Hypothalamus (tissue), 51 donors: Measurements from ENCODE around the gene RUNX3.
A peak's percentile ranks its signal among the peaks of the same experiment; 100 is the strongest.
"Not testable (repeated sequence)": the region's sequence is repeated elsewhere in the genome, so short reads cannot be mapped to it uniquely, and the experiment has no call there.

Experiments used
- DNase-seq, 51 donors: peaks; one replicate each; lab custom pipeline; 2025; lab: John Stamatoyannopoulos, UW

Gene RUNX3

DNA sequence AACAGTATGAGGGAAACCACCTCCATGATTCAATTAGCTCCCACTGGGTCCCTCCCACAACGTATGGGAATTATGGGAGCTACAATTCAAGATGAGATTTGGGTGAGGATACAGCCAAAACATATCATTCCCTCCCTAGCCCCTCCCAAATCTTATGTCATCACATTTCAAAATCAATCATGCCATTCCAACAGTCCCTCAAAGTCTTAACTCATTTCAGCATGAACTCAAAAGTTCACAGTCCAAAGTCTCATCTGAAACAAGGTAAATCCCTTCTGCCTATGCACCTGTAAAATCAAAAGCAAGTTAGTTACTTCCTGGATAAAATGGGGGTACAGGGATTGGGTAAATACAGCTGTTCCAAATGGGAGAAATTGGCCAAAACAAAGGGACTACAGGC, 38.7 kb downstream of the RUNX3 start:
- not testable (repeated sequence) for DNase-seq

- DNase-seq, result no peak
These were observed 39.2 kb downstream of the RUNX3 start for GRCh38 chr1:24890887-24891286.

GRCh38 chr1:24888971-24889676, 41.0 kb downstream of the RUNX3 start:
- DNase-seq, result no peak

- DNase-seq, result no peak
These were observed 41.8 kb downstream of the RUNX3 start for GRCh38 chr1:24888061-24888970.

- no peak for DNase-seq
These were observed 43.8 kb downstream of the RUNX3 start for GRCh38 chr1:24886241-24886640.

- no peak for DNase-seq
These were observed 45.3 kb downstream of the RUNX3 start for GRCh38 chr1:24884751-24885150.

- no peak for DNase-seq
These were observed 49.0 kb downstream of the RUNX3 start for GRCh38 chr1:24881034-24881433.

DNA sequence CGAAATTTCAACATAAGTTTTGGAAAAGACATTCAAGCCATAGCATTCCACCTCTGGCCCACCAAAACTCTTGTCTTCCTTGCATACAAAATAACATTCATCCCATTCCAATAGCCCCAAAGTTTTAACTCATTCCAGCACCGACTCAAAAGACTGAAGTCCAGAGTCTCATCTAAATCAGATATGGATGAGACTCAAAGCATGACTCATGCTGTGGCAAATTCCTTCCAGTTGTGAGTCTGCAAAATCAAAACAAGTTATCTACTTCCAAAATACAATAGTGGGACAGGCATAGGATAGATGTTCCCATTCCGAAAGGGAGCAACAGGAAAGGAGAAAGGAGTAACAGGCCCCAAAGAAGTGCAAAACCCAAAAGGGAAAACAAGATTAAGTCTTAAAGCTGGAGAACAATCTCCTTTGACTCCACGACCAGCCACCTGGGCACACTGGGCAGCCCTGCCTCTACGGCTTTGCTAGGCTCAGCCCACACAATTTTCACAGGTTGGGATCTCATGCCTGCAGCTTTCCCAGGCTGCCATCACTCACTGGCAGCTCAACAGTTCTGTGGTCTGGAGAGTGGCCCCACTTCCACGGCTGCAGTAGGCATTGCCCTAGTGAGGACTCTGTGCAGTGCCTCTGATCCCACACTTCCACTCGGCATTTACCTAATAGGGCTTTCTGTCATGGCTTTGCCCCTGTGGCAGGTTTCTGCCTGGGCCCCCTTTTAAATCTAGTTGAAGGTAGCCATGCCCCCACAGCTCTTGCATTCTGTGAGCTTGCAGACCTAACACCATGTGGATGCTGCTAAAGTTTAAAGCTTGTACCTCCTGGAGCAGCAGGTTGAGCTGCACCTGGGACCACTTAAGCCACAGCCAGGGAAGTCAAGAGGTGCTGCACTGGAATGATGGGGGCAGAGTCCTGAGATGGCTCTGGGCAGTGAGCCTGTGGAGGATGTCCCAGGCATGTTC, 51.0 kb downstream of the RUNX3 start:
- no peak for DNase-seq

GRCh38 chr1:24878045-24878444, 52.0 kb downstream of the RUNX3 start:
- no peak for DNase-seq

- DNase-seq, result no peak
These were observed 54.0 kb downstream of the RUNX3 start for GRCh38 chr1:24875991-24876506.

DNA sequence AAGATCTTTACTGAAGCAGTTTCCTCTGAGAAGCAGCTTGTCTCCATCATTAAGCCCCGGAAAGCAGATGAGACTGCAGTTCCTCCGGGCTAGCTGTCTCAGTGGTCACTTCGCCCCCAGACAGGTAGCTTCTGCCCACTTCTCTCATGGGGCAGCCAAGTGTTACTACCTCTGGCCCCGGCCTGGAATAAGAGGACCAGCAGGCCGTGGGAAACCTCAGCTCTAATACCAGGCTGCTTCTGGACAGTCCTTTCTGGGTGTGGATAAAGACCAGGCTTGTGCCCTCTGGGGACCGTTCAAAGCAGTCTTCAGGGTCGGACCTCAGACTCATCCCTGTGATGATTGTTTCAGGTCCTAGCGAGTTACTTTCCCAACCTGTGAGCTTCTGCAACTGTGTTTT, 54.8 kb downstream of the RUNX3 start:
- no peak for DNase-seq

- no peak for DNase-seq
These were observed 55.4 kb downstream of the RUNX3 start for GRCh38 chr1:24874611-24875234.

DNA sequence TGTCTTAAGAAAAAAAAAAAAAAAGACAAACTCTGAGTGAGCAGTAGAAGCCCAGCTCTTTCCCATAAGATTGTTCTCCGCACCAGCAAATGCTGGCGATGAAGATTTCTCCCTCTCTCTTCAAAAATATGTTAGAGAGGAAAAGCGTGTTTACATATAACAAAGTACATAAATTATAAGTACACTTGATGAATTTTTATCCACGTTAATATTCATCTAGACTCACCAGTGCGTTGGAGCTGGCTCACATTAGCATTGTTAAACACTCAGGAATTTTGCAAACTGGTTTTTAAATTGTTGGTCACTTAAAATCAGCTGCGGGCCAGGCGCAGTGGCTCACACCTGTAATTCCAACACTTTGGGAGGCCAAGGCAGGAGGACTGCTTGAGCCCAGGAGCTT, 56.0 kb downstream of the RUNX3 start:
- DNase-seq, result no peak

DNA sequence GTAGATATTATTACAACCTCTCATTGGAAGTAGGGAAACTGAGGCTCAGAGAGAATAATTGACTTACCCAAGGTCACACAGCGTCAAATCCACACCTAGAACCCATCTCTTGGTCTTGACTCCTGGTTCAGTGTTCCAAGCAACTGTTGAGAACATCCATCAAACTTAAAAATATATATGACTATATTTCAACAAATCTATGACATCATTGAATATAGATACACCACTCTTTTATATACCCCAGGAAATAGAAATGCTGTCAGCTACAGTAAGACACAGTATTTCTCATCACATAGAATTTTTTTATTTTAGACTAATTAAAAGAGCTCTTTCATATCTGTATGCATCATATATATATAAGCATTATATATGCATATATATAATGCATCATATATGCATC, 56.9 kb downstream of the RUNX3 start:
- DNase-seq, result no peak

DNA sequence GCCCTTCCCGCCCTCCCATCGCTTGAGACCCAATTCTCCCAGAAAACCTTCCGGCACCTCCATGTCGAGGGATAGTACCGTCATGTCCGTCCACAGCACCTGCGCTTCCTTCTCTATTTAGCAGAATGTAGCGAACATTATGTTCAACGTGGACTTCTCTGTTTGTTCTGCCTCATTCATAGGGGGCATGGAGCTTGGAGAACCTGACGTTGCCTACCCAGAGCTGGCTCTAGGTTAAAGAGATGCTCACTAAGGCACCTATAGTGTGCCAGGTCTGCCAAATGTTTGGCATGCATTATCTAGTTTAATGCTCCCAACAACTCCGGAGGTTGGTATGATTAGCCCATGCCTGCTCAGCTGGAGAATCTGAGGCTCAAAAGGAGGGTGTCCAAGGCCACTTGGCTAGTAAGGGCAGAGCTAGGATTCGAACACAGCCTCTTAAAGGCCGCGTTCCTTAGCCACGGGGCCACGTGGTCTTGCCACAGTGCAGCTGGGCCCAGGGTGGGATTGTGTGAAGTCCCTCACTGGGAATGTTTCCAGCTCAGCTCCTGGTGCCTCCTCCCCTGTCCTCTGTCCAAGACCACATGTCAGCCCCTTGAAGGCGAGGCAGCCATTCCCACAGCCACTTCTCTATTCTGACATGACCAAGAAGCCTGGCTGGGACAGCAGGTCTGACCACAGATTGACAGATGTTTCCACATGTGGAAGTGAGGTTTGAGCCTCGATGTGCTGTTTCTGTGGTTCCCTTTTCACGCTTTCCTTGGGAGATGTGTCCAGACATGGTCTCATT, 57.8 kb downstream of the RUNX3 start:
- DNase-seq, result peak in 24 of 51 donors; percentile 9 to 47 (median 18)

DNA sequence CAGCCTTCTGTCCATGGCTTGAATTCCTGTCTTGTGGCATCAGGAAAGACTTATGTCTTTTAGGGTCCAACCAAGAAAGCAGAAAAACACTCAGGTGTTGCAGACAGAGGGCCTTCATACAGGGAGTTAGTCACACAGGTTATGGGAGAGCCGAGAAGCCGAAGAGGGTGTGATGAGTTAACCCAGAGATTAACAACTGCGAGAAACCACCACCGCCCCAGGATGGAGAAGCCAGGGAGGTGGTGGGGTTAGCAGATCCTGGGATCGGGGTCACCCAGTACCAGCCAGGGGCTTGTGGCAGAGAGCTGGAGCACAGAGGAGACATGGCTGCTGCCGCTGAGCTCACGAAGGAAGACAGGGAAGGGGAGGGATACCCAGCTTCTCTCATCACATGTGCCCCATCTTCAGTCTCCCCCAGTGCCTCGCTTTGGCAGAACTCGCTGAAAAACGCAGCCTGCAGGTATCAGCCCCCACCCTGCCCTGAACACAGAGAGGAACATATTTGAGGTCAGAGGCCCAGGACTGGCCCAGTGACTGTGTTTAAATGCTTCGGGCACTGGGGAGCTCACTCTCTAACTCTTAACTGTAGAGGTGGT, 58.7 kb downstream of the RUNX3 start:
- no peak for DNase-seq

- no peak for DNase-seq
These were observed 59.4 kb downstream of the RUNX3 start for GRCh38 chr1:24870551-24871195.
